NB4 (cell line): ENCODE data around the gene SLPI.

Source experiments
- CTCF ChIP-seq: IDR thresholded peaks from one replicate; pipeline ENCODE4 v1.5.1; 2012; ENCODE audit warnings: low read depth, low read length
- MAX ChIP-seq: IDR thresholded peaks from 2 replicates; pipeline ENCODE4 v1.6.1; 2011; ENCODE audit warnings: low read depth, low read length

- TF ChIP-seq CTCF (no peak), MAX (no peak)
These were observed 14.2 kb upstream of the SLPI start for GRCh38 chr20:45268531-45268930.
